OCI-LY1 (cell line): Measurements from ENCODE around the gene SNX12.
"Not testable (repeated sequence)": the region's sequence is repeated elsewhere in the genome, so short reads cannot be mapped to it uniquely, and the experiment has no call there.

Source experiments
- H2AFZ ChIP-seq: fragments of 200-600 bp; sonication (generic), shearing (Covaris generic); 2 replicates; pipeline ENCODE4 v1.6.0; 2014; ENCODE audit warnings: antibody characterized with exemption, mild to moderate bottlenecking, low read length
- H3F3A ChIP-seq: fragments of 200-600 bp; sonication (generic), shearing (Covaris generic); 2 replicates; pipeline ENCODE4 v1.6.0; 2014; ENCODE audit warnings: mild to moderate bottlenecking, antibody characterized with exemption, low read length, moderate library complexity; ENCODE audit not compliant: insufficient read depth
- H3K27ac ChIP-seq: fragments of 200-600 bp; sonication (generic); 2 replicates; pipeline ENCODE4 v1.5.1; 2014; ENCODE audit warnings: low read length, mixed run types, mild to moderate bottlenecking, low read depth; ENCODE audit not compliant: poor library complexity, severe bottlenecking
- H3K27me3 ChIP-seq: fragments of 200-600 bp; sonication (generic); 2 replicates; pipeline ENCODE4 v1.6.0; 2014; ENCODE audit warnings: antibody characterized with exemption, mild to moderate bottlenecking, low read length, moderate library complexity; ENCODE audit not compliant: insufficient read depth
- H3K36me3 ChIP-seq: fragments of 200-600 bp; sonication (generic); 2 replicates; pipeline ENCODE4 v1.6.1; 2014; ENCODE audit warnings: mild to moderate bottlenecking, antibody characterized with exemption, low read length, moderate library complexity, mixed read lengths; ENCODE audit not compliant: insufficient read depth
- H3K4me1 ChIP-seq: fragments of 200-600 bp; sonication (generic); 2 replicates; pipeline ENCODE4 v1.5.1; 2014; ENCODE audit warnings: mild to moderate bottlenecking, low read length, moderate library complexity; ENCODE audit not compliant: insufficient read depth, severe bottlenecking
- H3K4me2 ChIP-seq: fragments of 200-600 bp; sonication (generic), shearing (Covaris generic); 2 replicates; pipeline ENCODE4 v1.6.1; 2014; ENCODE audit warnings: low read length
- H3K4me3 ChIP-seq: fragments of 200-600 bp; sonication (generic); 2 replicates; pipeline ENCODE4 v1.5.1; 2014; ENCODE audit warnings: low read length, low read depth, mild to moderate bottlenecking, mixed read lengths; ENCODE audit not compliant: poor library complexity, severe bottlenecking
- H3K79me2 ChIP-seq: fragments of 200-600 bp; shearing (Covaris generic); 2 replicates; pipeline ENCODE4 v1.6.1; 2016; ENCODE audit warnings: mixed run types, low read length, mixed read lengths; ENCODE audit not compliant: insufficient read depth
- H3K9ac ChIP-seq: fragments of 200-600 bp; sonication (generic), shearing (Covaris generic); 2 replicates; pipeline ENCODE4 v1.6.1; 2014; ENCODE audit warnings: mild to moderate bottlenecking, low read length, mixed read lengths
- H3K9me2 ChIP-seq: fragments of 200-600 bp; sonication (generic), shearing (Covaris generic); 2 replicates; pipeline ENCODE4 v1.6.1; 2014; ENCODE audit warnings: low read depth, mild to moderate bottlenecking, low read length, mixed read lengths
- H3K9me3 ChIP-seq: fragments of 200-600 bp; shearing (Covaris generic); 2 replicates; pipeline ENCODE4 v1.6.1; 2014; ENCODE audit warnings: low read length, mixed read lengths
- H4K20me1 ChIP-seq: fragments of 200-600 bp; sonication (generic), shearing (Covaris generic); 2 replicates; pipeline ENCODE4 v1.6.0; 2016; ENCODE audit warnings: mild to moderate bottlenecking, low read length; ENCODE audit not compliant: insufficient read depth
- CTCF ChIP-seq: fragments of 200-600 bp; sonication (generic), shearing (Covaris generic); IDR thresholded peaks from 2 replicates; pipeline ENCODE4 v1.5.1; 2017; ENCODE audit warnings: mild to moderate bottlenecking, antibody characterized with exemption, low read length, moderate library complexity, mixed read lengths
- EZH2 ChIP-seq: fragments of 200-600 bp; sonication (generic), shearing (Covaris generic); IDR thresholded peaks from 2 replicates; pipeline ENCODE4 v1.8.0; 2017; ENCODE audit warnings: borderline replicate concordance, mixed run types, mild to moderate bottlenecking, antibody characterized with exemption, low read length, moderate library complexity, mixed read lengths

Gene SNX12

GRCh38 chrX:71053217-71053621, 14.9 kb downstream of the SNX12 start:
- Histone ChIP-seq H4K20me1 (no peaks in the 10 kb centered on the region), H3K9ac (no peak overlapping the region), H3K27me3 (no peaks in the 10 kb centered on the region), H3K27ac (no peak overlapping the region), H3K9me3 (no peaks in the 10 kb centered on the region), H3K4me1 (no peaks in the 10 kb centered on the region), H3K4me3 (no peak overlapping the region), H3K4me2 (no peak overlapping the region), H3K9me2 (no peaks in the 10 kb centered on the region), H2AFZ (no peak overlapping the region), H3F3A (no peaks in the 10 kb centered on the region), H3K79me2 (no peaks in the 10 kb centered on the region), H3K36me3 (no peaks in the 10 kb centered on the region; the same call in 1 of the 2 replicates)
- TF ChIP-seq CTCF (no peak), EZH2 (no peak)

DNA sequence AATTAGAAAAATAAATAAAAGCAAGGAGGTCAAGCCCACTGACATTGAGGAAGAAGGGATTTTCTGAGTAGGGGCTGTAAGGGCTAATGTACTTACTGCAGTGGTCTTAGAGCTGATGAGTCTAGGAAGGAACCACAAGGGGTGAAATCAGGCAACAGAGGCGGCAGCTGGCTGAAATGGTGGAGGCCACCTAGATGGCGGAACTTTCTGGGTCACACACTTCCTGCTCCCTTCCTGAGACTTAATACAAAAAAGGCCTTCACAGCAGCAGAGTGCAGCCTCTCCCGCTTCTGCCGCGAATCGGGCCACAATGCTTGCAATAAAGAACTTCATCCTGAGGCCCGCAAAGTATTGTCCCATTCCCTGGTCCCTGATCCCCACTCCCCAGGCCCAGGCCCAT, 15.4 kb downstream of the SNX12 start:
- Histone ChIP-seq H3K79me2 (no peaks in the 10 kb centered on the region), H3K36me3 (no peaks in the 10 kb centered on the region; the same call in 1 of the 2 replicates)

DNA sequence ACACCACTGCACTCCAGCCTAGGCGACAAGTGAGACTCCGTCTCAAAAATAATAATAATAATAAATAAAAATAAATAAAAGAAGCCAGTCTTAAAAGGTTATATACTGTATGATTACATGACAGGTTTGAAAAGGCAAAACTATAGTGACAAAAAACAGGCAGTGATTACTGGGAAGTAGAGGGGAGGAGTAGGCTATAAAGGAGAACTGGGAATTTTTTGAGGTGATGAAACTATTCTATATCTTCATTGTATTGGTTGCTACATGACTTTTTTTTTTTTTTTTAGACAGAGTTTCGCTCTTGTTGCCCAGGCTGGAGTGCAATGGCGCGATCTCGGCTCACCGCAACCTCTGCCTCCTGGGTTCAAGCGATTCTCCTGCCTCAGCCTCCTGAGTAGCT, 20.2 kb downstream of the SNX12 start:
- H3K4me3 ChIP-seq, H3K79me2 ChIP-seq, H3F3A ChIP-seq, H3K9me2 ChIP-seq, H4K20me1 ChIP-seq, H3K9ac ChIP-seq, H3K4me2 ChIP-seq, H3K36me3 ChIP-seq, H3K27ac ChIP-seq, H3K9me3 ChIP-seq, H3K27me3 ChIP-seq, H2AFZ ChIP-seq, H3K4me1 ChIP-seq: not testable (repeated sequence)

More for the DNA sequence above, 15.4 kb downstream of the SNX12 start:
- no peaks in the 10 kb centered on the region for H4K20me1 ChIP-seq
- no peaks in the 10 kb centered on the region for H3K4me1 ChIP-seq
- TF ChIP-seq CTCF (no peak), EZH2 (no peak)
- H3K4me2 ChIP-seq: no peak overlapping the region
- no peaks in the 10 kb centered on the region for H3K9me2 ChIP-seq
- H3K4me3 ChIP-seq: no peak overlapping the region
- no peak overlapping the region for H3K9ac ChIP-seq
- H3K9me3 ChIP-seq: no peaks in the 10 kb centered on the region
- no peak overlapping the region for H2AFZ ChIP-seq
- no peaks in the 10 kb centered on the region for H3F3A ChIP-seq
- no peak overlapping the region for H3K27ac ChIP-seq
- no peaks in the 10 kb centered on the region for H3K27me3 ChIP-seq

GRCh38 chrX:71017396-71017939, 50.7 kb downstream of the SNX12 start:
- Histone ChIP-seq H3K9me3 (no peaks in the 10 kb centered on the region), H3K4me3 (no peak overlapping the region), H3K9me2 (no peaks in the 10 kb centered on the region), H3K36me3 (no peaks in the 10 kb centered on the region), H4K20me1 (no peaks in the 10 kb centered on the region), H3K27ac (no peak overlapping the region), H2AFZ (no peak overlapping the region), H3K4me2 (no peak overlapping the region), H3F3A (no peaks in the 10 kb centered on the region), H3K9ac (no peak overlapping the region), H3K4me1 (no peaks in the 10 kb centered on the region), H3K27me3 (no peaks in the 10 kb centered on the region), H3K79me2 (no peaks in the 10 kb centered on the region)
- TF ChIP-seq CTCF: no peak
- TF ChIP-seq EZH2: no peak
